GM21717 (cell line): ENCODE results near the gene DNM2.

Experiments
- ATAC-seq: cut with Tn5 transposase; IDR thresholded peaks from one replicate; pipeline ENCODE4 v1.9.1; 2021; ENCODE audit warnings: mild to moderate bottlenecking, moderate library complexity; ENCODE audit not compliant: unreplicated experiment

Gene DNM2

GRCh38 chr19:10811391-10812111, 93.7 kb downstream of the DNM2 start:
- no peak for ATAC-seq

GRCh38 chr19:10812196-10812595, 94.3 kb downstream of the DNM2 start:
- no peak for ATAC-seq

- ATAC-seq = no peak
These were observed 95.1 kb downstream of the DNM2 start for GRCh38 chr19:10812902-10813404.

DNA sequence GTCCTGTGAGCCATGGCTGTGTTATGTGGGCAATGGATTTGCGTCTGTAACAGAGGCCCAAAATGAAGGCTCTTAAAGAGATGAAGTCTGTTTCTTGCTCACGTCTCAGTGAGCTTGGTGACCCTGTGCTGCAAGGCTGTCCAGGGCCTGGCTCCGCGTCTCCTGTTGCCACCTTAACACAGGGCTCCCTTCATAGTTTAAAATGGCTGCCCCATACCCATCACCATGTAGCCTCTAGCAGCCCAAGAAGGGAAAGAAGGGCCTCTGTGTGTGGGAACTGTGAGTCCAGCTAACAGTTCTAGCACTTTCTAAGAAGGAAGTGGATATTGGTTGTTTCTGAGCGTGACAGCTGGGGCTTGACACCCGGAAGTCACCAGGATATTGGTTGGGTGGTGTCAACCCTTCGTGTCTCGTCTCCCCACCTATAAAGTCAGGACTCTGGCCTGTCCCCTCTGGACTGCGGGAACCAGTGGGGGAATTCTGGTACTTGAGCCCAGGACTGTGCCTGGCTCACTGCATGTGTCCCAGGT, 97.2 kb downstream of the DNM2 start:
- ATAC-seq = no peak

DNA sequence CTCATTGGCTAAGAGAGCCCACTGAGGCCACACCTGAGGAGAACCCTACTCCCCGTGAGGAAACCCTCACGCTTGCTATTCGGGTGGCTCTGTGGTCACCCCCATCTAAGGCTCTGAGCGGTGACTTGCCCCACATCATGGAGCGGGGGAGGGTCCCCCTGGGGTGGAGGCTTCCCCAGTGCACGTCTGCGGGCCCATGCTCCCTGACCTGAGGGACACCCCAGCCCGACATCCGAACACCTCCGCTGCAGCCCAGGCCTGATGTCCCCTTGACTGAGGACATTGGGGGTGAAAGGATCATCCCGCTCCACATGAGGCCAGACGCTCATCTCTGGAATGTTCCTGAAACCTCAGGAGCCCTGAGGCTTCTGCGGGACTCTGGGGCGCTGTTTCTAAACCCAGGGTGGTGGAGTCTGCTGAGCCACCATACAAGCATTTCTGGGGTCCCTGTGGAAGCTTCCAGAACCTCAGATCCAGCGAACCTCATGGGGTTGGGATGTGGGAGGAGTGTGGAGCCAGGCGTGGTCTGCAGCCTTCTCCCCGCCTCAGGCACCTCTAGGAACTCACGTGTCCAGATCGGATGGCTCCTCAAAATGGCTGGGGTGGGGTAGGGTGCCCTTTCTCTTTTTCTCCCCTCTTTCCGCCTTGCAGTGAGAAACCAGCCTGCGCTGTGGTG, 98.2 kb downstream of the DNM2 start:
- ATAC-seq = no peak

DNA sequence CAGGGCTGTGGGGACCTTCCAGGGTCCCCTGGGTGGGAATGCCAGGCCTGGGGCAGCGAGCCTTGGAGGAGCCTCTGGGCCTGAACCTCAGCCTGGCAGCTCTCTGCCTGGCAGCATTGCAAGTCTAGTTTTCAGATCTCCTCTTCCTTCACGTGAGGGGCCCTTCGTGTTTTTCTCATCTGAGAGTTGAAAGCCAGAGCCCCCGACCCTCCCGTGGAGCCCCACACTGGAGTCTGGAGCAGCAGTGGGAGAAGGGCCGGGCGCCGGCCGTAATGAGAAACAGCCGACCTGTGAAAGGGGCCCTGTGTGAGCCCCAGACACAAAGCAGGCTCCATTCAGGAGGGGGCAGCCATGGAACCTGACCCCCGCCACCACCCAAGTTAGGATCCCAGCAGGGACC, 98.8 kb downstream of the DNM2 start:
- ATAC-seq = no peak

DNA sequence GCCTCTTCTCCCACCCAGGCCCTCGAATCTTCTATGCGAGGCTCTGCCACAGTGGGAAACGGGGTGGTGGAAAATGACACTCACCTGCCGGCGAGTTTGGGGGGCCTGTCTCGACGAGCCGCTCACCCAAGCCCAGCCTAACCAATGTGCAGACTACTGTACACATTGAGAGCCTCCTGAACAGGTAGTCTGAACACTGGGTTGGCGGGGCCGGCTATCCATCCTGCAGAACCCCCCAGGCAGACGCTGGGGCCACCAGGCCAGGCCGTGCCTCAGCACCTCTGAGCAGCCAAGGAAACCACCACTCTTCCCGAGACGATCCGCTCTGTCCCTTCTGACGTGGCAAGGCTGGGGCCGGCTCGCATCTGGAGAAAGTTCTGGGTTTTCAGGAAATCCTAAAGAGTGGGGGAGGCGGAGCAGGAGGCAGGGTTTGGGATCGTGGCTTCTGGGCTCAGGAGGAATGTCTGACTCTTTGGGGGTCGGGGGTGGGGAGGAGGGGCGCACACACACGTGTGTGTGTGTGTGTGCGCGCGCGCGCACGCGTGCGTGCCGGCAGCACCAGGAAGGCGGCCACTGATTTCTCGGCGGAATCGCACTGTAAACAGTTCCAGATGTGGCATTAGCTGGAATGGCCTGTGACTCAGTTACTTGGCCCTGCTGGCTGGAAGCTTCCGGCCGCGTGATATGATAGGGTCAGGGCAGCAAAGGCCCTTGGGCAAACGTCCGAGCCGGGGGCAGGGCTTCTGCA, 99.6 kb downstream of the DNM2 start:
- ATAC-seq = no peak

DNA sequence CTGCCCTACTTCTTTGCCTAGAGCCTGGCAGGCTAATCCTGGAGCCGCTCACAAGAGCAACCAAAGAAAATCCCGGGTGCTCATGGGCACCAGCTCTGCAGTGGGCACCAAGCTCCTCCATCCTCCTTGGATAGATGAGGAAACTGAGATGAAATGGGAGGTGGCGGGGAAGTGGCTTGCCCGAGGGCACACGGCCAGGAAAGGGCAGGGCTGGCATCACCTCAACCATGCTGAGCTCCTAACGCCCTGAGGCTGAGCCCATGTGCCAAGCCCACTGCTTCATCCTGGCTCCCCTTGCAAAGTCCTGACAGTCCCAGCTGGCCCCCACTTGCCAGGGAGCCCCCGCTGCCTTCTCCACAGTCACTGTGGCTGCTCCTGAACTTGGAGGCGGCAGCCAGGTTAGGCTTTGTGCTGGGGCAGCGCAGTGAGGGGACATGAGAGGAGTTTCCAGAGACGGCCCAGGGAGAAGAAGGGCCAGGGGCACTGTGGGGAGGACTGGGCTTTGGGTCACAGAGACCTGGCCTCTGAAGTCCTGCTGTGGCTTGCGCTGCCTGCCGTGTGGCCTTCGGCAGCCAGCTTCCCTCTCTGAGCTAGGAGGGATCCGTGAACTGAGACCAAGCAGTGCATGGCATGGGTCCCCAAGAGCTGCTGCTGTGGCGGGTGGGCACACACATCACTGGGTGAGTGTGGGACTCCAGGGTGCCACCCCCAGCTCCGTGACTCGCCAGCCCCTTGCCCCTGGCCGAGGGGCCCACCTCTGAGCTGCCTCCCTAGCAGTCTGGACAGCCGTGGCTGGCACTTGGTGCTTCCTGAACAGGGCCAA, 100.6 kb downstream of the DNM2 start:
- ATAC-seq = no peak

GRCh38 chr19:10819124-10820060, 101.5 kb downstream of the DNM2 start:
- ATAC-seq = no peak

DNA sequence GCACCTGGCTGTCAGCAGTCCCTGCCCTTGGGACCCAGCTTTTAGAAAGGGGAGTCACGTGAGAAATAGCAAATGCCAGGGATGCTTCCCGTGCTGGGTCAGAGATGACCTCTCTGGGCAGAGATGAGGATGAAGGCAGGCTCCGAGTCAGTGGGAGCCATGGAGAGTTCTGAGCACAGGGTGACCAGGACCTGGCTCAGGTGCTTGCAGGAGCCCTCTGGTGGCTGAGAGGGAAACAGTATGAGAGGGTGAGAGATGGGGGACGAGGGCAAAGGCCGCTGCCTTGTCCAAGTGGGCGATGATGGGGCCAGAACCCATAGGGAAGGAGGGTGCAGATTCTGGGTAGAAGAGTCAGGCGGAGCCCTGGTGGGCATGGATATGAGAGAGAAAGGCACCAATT, 102.3 kb downstream of the DNM2 start:
- ATAC-seq = no peak

DNA sequence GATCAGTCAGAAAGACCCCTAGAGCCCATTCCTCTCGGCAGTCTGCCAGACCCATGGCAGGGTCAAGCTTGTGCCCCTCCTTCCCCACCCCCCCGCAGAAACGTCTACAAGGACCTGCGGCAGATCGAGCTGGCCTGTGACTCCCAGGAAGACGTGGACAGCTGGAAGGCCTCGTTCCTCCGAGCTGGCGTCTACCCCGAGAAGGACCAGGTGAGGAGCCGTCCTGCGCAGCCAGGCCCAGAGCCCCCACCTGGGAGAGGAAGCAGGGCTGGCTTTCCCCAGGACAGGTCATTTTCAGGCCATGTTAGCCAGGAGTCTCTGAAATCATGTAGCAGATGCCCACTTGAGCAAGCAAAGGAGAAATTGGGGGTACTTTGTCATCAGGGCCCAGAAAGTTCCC, 105.8 kb downstream of the DNM2 start:
- no peak for ATAC-seq

DNA sequence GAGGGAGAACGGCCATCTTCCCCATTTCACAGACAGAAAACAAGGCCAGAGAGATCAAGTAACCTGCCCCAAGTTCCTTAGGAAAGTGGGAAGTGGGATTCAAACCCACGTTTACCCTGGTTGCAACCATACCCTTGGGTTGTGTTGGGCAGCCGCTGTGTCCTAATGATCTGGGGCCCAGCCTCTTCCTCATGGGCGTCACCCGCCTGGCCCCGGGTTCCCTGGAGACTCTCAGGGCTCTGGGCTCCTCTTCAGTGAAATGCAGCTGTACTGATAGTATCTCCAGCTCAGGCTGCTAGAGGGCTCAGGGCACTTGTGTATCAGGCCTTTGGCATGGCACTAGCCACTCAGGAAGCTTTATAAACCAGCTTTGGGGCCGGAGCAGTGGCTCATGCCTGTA, 108.4 kb downstream of the DNM2 start:
- no peak for ATAC-seq

GRCh38 chr19:10826846-10827245, 109.0 kb downstream of the DNM2 start:
- no peak for ATAC-seq

GRCh38 chr19:10828981-10829821, 111.3 kb downstream of the DNM2 start:
- ATAC-seq = no peak

DNA sequence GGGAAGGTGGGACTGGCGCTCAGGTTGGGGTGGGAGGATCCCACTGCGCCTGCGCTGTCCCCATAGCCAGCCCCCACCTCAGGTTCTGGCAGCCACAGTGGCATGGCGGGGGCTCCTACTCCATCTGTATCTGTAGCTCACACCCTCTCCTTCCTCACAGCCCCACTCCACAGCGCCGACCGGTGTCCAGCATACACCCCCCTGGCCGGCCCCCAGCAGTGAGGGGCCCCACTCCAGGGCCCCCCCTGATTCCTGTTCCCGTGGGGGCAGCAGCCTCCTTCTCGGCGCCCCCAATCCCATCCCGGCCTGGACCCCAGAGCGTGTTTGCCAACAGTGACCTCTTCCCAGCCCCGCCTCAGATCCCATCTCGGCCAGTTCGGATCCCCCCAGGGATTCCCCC, 112.1 kb downstream of the DNM2 start:
- ATAC-seq = no peak

- ATAC-seq = no peak
These were observed 112.5 kb downstream of the DNM2 start for GRCh38 chr19:10830370-10830769.

DNA sequence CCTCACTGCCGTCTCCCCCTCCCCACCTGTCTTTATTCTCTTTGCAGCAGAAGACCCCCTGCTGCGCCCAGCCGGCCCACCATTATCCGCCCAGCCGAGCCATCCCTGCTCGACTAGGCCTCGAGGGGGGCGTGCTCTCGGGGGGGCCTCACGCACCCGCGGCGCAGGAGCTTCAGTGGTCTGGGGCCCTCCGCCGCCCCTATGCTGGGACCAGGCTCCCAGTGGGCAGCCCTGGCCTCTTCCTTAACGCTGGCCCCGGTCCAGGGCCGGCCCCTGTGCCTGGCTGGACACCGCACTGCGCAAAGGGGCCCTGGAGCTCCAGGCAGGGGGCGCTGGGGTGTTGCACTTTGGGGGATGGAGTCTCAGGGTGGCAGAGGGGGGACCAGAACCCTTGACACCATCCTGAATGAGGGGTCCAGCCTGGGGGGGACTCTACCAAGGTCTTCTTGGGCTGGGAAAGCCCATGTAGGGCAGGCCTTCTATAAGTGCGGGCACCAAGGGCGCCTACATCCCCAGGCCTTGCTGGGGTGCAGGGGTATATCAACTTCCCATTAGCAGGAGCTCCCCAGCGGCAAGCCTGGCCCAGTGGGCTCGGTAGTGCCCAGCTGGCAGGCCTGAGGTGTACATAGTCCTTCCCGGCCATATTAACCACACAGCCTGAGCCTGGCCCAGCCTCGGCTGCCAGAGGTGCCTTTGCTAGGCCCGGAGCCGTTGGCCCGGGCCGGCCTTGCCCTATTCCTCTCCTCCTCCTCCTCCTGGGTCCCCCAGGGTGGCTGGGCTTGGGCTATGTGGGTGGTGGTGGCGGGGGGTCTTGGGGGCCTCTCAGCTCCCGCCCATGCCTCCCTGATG, 113.3 kb downstream of the DNM2 start:
- ATAC-seq = no peak
